ENCODE results near the gene ANKS1B. TPM values are rescaled to one million over a fixed set of nuclear protein-coding genes. Genes with fewer than 3 reads are reported as not detected.

The ANKS1B gene
- total RNA-seq, 1 donor from 2014 or later = 8.2 TPM

DNA sequence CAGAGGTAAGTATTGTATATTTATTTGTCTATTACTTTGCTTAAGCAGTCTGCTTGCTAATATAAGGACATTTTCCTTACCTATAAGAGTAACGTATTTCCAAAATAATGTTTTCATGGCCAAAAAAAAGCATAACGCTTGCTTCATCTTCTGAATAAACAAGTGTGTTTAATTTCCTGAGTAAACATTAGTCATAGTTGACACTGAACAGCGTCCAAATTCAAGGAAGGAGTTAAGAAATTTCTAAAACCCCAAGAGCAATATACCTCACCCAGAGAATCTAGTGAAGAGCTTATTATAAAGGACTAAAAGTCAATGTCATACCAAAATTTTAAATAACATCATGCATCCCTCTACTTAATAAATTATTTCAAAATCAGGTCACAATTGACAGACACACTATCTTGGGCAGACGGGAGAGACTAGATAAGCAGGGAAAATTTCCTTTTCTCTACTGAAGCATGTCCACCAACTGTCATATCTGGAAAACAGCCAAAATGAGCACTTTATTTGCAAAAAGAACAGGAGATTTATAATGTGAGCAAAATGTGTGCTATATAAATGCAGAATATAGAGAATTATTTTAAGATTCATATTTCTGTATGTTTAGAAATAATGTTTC is 25.1 kb downstream of the ANKS1B start:
- H3K27ac ChIP-seq = peak overlapping the region in 1 of 2 donors; percentile 22

GRCh38 chr12:99957866-99958466 is 26.8 kb downstream of the ANKS1B start:
- TF ChIP-seq CTCF (IDR thresholded peaks at IDR 0.05) = no peak
- H3K27ac ChIP-seq = no peak overlapping the region
- peaks cover 0 to 8% of the 10 kb centered on the region in 2 donors for H3K4me1 ChIP-seq
- intact Hi-C loops (cut with DNase I) = no loop called here
- H3K4me3 ChIP-seq = no peak overlapping the region
- H3K27me3 ChIP-seq = no peaks in the 10 kb centered on the region
- H3K36me3 ChIP-seq = no peaks in the 10 kb centered on the region
- H3K9me3 ChIP-seq = no peaks in the 10 kb centered on the region
- no peak for DNase-seq (ENCODE audit: low spot score in 2 of 2)

More for the DNA sequence above, 25.1 kb downstream of the ANKS1B start:
- H3K4me3 ChIP-seq = no peak overlapping the region
- no peak for TF ChIP-seq CTCF (IDR thresholded peaks at IDR 0.05)
- H3K36me3 ChIP-seq = no peaks in the 10 kb centered on the region
- no peaks in the 10 kb centered on the region for H3K27me3 ChIP-seq
- intact Hi-C loops (cut with DNase I) = no loop called here
- DNase-seq (ENCODE audit: low spot score in 2 of 2) = no peak
- no peaks in the 10 kb centered on the region for H3K9me3 ChIP-seq
- peaks cover 0 to 8% of the 10 kb centered on the region in 2 donors for H3K4me1 ChIP-seq

DNA sequence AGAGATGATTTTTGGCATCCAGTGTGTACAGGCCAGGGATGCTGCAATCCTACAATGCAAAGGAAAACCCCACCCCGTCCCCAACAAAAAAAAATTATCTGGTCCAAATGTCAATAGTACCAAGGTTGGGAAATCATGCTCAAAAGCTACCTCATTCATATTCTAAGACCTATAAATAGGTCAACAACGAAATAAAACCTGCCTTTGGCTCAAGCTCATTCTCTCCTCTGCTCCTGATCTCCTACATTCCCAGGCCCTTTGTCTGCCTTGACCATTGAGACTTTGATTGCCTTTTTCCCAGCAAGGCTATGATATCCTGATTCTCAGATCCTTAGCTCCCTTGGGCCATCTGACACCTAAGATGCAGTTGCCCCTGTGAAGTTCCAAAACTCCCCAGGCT is 30.0 kb downstream of the ANKS1B start:
- Histone ChIP-seq H3K27ac (no peak overlapping the region), H3K27me3 (no peaks in the 10 kb centered on the region), H3K36me3 (no peaks in the 10 kb centered on the region), H3K4me1 (peaks cover 0 to 2% of the 10 kb centered on the region in 2 donors), H3K9me3 (no peaks in the 10 kb centered on the region), H3K4me3 (no peak overlapping the region)
- DNase-seq (ENCODE audit: low spot score in 2 of 2) = no peak
- intact Hi-C loops (cut with DNase I) = no loop called here
- TF ChIP-seq CTCF (IDR thresholded peaks at IDR 0.05) = no peak

- H3K36me3 ChIP-seq = no peaks in the 10 kb centered on the region
- H3K27me3 ChIP-seq = no peaks in the 10 kb centered on the region
- intact Hi-C loops (cut with DNase I) = no loop called here
- H3K4me3 ChIP-seq = no peak overlapping the region
- TF ChIP-seq CTCF (IDR thresholded peaks at IDR 0.05) = no peak
- H3K9me3 ChIP-seq = no peaks in the 10 kb centered on the region
- DNase-seq (ENCODE audit: low spot score in 2 of 2) = no peak
- no peaks in the 10 kb centered on the region for H3K4me1 ChIP-seq
- H3K27ac ChIP-seq = no peak overlapping the region
These were observed 36.4 kb downstream of the ANKS1B start for GRCh38 chr12:99948370-99948769.

DNA sequence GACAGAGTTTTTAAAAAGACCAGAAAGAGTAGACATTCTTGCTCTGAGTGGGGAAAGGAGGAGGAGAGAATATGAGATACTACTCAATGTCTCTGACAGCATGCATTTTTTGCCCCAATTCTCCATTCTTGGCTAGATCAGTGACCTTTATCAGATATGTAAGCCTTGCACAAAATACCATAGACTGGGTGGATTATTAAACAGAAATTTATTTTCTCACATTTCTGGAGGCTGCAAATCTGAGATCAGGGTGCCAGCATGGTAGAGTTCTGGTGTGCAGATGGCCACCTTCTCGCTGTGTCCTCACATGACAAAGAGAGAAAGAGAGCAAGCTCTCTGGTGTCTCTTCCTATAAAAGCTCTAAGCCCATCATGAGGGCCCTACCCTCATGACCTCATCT is 38.6 kb downstream of the ANKS1B start:
- H3K27me3 ChIP-seq = no peaks in the 10 kb centered on the region
- no peaks in the 10 kb centered on the region for H3K9me3 ChIP-seq
- intact Hi-C loops (cut with DNase I) = no loop called here
- no peak for TF ChIP-seq CTCF (IDR thresholded peaks at IDR 0.05)
- H3K4me3 ChIP-seq = no peak overlapping the region
- no peak overlapping the region for H3K27ac ChIP-seq
- no peaks in the 10 kb centered on the region for H3K36me3 ChIP-seq
- DNase-seq (ENCODE audit: low spot score in 2 of 2) = no peak
- no peaks in the 10 kb centered on the region for H3K4me1 ChIP-seq
